ENCODE data around the gene LDB1.

Gene LDB1

GRCh38 chr10:102064503-102064867 is 55.7 kb downstream of the LDB1 start:
- DNase-seq (ENCODE audit: low spot score): no peak

DNA sequence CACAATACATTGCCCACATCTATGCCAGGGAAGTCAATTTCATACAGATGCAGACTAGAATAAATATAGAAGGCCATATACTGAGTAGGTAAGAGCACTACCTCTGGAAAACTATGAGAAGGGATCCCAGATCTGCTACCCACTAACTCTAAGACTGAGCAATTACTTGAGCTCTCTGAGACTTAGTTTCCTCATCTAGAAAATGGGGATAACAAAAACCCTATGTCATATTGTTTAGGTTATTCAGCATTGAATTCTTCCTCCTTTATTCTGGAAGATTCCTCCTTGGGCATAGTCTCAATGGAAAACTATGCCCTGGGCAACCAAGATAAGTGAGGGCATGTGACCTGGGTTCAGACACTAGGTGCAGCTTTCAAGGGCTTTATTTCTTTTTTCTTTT is 60.2 kb downstream of the LDB1 start:
- no peak for DNase-seq (ENCODE audit: low spot score)

Measured in Ammon's horn (tissue), 1 donor.